Thyroid gland (tissue), 4 donors: ENCODE data around the gene EPHX1.

Source experiments
- POLR2A ChIP-seq, 2 donors: fragments of 450-650 bp; IDR thresholded peaks; one replicate each; pipeline ENCODE4 v1.6.1; 2017; ENCODE audit warnings: antibody characterized with exemption in 2 of 2, mild to moderate bottlenecking in 2 of 2, moderate library complexity in 1 of 2
- TF ChIP-seq, protein P1 (sequence below), 6 experiments: fragments of 200-600 bp in 3 of 6; fragments of 450-650 bp in 3 of 6; sonication (generic) in 3 of 6; IDR thresholded peaks; one replicate each; pipeline ENCODE4 v1.5.1; 2016 to 2019; ENCODE audit warnings: antibody characterized with exemption in 6 of 6, mild to moderate bottlenecking in 2 of 6, inconsistent platforms in 1 of 6, moderate library complexity in 1 of 6

DNA sequence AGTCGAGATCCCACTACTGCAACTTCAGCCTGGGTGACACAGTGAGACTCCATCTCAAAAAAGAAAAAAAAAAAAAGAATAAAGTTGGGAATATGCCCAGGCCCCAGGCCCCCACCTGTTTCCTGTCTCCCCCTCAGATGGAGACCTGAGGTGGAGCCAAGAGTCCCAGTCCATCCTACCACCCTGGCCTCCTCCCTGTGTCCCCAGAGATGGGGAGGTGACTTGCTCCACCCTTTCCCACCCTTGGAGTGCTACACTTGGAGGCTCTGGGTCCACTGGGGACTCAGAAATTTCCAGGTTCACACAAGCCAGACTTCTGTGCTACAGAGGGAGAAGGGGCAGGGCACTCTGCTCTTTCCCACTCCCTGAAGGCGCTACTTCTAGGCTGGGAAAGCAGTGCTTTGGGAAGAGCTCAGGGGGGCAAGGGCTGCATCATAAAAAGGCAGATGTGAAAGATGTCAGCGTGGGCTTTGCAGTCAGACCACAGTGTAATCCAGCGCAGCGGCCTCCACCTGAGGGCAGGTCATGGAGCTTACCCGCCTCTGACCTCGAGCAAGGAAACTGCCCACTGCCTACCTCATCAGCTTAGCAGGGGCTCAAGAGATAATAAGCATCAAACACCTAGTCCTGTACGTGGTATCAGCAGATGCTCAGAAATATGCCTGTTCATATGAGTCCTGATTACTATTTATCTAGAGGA, 58.9 kb downstream of the EPHX1 start:
- no peak for TF ChIP-seq POLR2A (IDR thresholded peaks at IDR 0.05)
- TF ChIP-seq, protein P1, sequence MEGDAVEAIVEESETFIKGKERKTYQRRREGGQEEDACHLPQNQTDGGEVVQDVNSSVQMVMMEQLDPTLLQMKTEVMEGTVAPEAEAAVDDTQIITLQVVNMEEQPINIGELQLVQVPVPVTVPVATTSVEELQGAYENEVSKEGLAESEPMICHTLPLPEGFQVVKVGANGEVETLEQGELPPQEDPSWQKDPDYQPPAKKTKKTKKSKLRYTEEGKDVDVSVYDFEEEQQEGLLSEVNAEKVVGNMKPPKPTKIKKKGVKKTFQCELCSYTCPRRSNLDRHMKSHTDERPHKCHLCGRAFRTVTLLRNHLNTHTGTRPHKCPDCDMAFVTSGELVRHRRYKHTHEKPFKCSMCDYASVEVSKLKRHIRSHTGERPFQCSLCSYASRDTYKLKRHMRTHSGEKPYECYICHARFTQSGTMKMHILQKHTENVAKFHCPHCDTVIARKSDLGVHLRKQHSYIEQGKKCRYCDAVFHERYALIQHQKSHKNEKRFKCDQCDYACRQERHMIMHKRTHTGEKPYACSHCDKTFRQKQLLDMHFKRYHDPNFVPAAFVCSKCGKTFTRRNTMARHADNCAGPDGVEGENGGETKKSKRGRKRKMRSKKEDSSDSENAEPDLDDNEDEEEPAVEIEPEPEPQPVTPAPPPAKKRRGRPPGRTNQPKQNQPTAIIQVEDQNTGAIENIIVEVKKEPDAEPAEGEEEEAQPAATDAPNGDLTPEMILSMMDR (IDR thresholded peaks at IDR 0.05): no peak
